ENCODE data around the gene TMEM252. TPM values are rescaled to one million over a fixed set of nuclear protein-coding genes. Genes with fewer than 3 reads are reported as not detected.

Gene TMEM252, protein sequence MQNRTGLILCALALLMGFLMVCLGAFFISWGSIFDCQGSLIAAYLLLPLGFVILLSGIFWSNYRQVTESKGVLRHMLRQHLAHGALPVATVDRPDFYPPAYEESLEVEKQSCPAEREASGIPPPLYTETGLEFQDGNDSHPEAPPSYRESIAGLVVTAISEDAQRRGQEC
- not detected in 2 replicates for total RNA-seq

DNA sequence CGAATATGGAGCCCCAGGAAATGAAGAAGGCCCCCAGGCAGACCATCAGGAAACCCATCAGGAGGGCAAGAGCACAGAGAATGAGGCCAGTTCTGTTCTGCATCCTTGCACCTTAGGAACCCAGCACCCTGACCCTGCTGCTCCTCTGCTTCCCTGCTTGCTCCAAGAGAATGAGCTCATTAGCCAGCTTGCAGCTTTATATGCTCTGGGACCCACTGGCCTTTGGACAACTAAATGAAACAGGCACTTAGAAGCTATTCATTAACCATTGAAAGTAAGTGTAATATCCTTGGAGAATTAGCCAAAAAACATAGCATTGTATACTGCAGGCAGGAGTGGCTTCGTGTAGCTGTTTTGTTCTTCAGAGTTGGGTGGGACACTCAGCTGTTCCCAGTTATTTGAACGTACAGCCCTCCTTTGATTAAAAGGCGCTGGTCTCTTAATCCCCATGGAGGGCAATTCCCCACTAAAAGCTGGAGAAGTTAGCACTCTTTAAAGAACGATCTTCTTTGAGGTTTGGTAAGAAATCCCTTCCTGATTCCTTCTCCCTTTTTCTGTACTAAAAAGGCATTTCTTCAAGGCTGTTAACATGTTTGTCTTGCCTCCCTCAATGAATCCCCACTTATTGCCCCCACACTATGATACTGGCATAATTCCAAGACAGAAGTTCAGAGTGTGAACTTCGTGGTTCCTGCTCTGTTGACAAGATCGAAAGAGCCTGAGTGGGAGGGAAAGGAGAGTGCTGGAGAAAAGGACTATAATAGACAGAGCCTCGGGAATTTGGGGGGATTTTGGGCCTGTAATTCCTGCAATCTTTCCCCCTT is at the start of gene TMEM252:
TMEM252 (minus strand) TSS at position 172 of the 824 bp plus-strand sequence; CDS start at position 103, 69 bp downstream.

Other genes with a start within 250 kb of the TMEM252 start
- under 0.01 and 0.28 TPM in 2 replicates for gene FOXD4L3, start 238.0 kb downstream of the TMEM252 start, total RNA-seq
- gene PGM5, start 184.3 kb downstream of the TMEM252 start, total RNA-seq, result 8.8 and 33.5 TPM in 2 replicates
- not detected in 2 replicates for gene PIP5K1B, start 164.4 kb upstream of the TMEM252 start, total RNA-seq

Measured in regular cardiac myocyte (primary cell).